Measurements from ENCODE around the gene KIAA0319L. TPM values are rescaled to one million over a fixed set of nuclear protein-coding genes. Genes with fewer than 3 reads are reported as not detected.
"Not testable (repeated sequence)": the region's sequence is repeated elsewhere in the genome, so short reads cannot be mapped to it uniquely, and the experiment has no call there.

KIAA0319L gene
- total and polyA plus RNA-seq, 8 donors: 76.5 to 106 (median 92.6) TPM

- no peak for TF ChIP-seq CTCF (IDR thresholded peaks at IDR 0.05)
- H3K36me3 ChIP-seq: peaks cover 0 to 72% of the 10 kb centered on the region in 2 donors
- no peak for ATAC-seq
Measured at GRCh38 chr1:35466120-35466519, 91.1 kb downstream of the KIAA0319L start.

GRCh38 chr1:35463749-35464148, 93.5 kb downstream of the KIAA0319L start:
- H3K36me3 ChIP-seq: peaks cover 0 to 59% of the 10 kb centered on the region in 2 donors
- intact Hi-C loops (cut with DNase I): not testable (repeated sequence)

More at GRCh38 chr1:35466120-35466519, 91.1 kb downstream of the KIAA0319L start:
- Histone ChIP-seq H3K27ac (no peak overlapping the region), H3K27me3 (no peaks in the 10 kb centered on the region), H3K4me3 (no peak overlapping the region), H3K4me1 (no peaks in the 10 kb centered on the region), H3K9me3 (peaks cover 0 to 3% of the 10 kb centered on the region in 2 donors)
- intact Hi-C loops (cut with DNase I): no loop called here
- no peak for DNase-seq

DNA sequence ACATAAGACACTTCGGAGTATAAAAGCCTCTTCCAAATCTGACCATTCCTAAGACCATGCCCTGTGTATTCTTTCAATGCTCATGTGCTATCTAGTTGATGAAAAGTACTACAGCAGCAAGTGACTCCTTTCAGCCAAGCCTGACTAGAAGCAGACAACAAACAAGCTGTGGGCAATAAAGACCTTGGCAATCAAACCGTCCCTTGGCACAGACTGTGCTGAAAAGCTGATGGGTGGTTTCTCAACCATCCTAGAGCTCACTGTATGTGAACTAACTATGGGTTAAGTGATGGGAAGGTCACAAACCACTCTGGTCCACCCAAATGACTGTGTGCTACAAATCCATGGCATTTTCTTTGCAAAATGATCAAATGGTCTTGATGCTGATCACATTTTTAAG, 94.0 kb downstream of the KIAA0319L start:
- H3K36me3 ChIP-seq: peaks cover 0 to 64% of the 10 kb centered on the region in 2 donors
- intact Hi-C loops (cut with DNase I): no loop called here
- no peak for TF ChIP-seq CTCF (IDR thresholded peaks at IDR 0.05)

More at GRCh38 chr1:35463749-35464148, 93.5 kb downstream of the KIAA0319L start:
- not testable (repeated sequence) for H3K27me3 ChIP-seq, DNase-seq, H3K4me3 ChIP-seq, ATAC-seq, H3K4me1 ChIP-seq, H3K27ac ChIP-seq, H3K9me3 ChIP-seq

GRCh38 chr1:35461966-35462651, 95.1 kb downstream of the KIAA0319L start:
- no peak for TF ChIP-seq CTCF (IDR thresholded peaks at IDR 0.05)
- Histone ChIP-seq H3K4me1 (no peaks in the 10 kb centered on the region), H3K9me3 (peaks cover 0 to 3% of the 10 kb centered on the region in 2 donors), H3K27ac (no peak overlapping the region), H3K4me3 (no peak overlapping the region), H3K36me3 (peaks cover 0 to 73% of the 10 kb centered on the region in 2 donors), H3K27me3 (no peaks in the 10 kb centered on the region)
- ATAC-seq (no peak), DNase-seq (no peak)
- intact Hi-C loops (cut with DNase I): no loop called here

More for the DNA sequence above, 94.0 kb downstream of the KIAA0319L start:
- no peaks in the 10 kb centered on the region for H3K4me1 ChIP-seq
- ATAC-seq (no peak), DNase-seq (no peak)
- H3K27ac ChIP-seq: no peak overlapping the region
- H3K27me3 ChIP-seq: no peaks in the 10 kb centered on the region
- peaks cover 0 to 3% of the 10 kb centered on the region in 2 donors for H3K9me3 ChIP-seq
- no peak overlapping the region for H3K4me3 ChIP-seq

DNA sequence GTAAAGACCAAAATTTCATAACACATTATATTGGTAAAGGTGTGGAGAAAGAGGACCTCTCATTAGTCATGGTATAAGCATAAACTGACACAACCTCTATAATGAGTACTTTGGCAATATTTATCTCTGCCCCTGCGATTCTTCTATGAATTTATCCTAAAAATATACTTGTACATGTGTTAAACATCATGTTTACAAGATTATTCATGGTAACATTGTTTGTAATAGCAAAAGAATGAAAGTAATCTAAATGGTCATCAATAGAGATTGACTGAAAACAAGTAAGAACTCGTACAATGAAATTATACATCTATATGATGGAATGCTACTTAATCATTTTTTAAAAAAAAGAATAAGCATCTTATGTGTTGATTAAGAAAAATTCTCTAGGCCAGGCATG, 96.4 kb downstream of the KIAA0319L start:
- Histone ChIP-seq H3K4me1 (no peaks in the 10 kb centered on the region), H3K9me3 (peaks cover 0 to 3% of the 10 kb centered on the region in 2 donors), H3K27ac (no peak overlapping the region), H3K4me3 (no peak overlapping the region), H3K36me3 (peaks cover 0 to 68% of the 10 kb centered on the region in 2 donors), H3K27me3 (no peaks in the 10 kb centered on the region)
- no peak for TF ChIP-seq CTCF (IDR thresholded peaks at IDR 0.05)
- ATAC-seq (no peak), DNase-seq (no peak)
- intact Hi-C loops (cut with DNase I): no loop called here
